ENCODE data around the gene THSD7A. TPM values are rescaled to one million over a fixed set of nuclear protein-coding genes. Genes with fewer than 3 reads are reported as not detected.

The THSD7A gene
- total and polyA plus RNA-seq, 9 of the 15 experiments (the other 6 are each of a cell fraction or from before 2014, with no cell fraction given) = 0.01 to 0.02 TPM; not detected in 7

DNA sequence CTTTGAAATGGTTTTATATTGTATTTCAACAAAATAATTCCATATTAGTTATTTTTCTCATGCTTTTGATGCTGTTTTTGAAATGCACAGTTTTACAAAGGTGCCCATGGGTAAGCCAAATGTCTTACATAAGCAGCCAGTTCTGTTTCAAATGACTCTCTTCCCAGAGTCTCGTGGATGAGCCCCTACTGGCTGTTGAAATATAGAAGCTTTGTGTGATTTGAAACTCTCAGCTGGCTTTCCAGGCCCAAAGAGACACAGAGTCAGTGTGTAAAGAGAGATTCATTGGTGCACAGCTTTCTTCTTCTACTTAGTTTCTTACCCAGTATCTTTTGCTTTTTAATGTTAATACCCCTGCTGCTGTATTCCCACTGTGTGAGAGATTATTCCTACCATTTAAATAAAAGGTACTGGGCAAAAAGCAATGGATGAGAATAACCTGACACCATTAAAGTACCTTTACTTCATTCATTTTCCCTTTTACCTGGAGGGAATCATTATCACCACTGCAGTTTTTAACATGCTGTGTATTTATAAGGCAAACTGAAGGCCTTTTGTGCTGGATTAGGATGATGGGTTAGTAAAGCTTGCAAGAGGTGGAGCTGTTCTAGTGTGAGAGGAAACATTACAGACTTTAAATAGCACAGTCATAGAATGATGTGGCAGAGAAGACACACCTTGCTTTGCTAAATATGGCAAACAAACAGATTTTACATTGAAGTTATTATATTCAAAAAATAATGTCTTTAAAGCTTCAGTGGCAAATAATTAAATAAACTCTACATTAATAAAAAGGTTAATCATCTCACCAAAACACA is 415.1 kb downstream of the THSD7A start:
- 0% methylated on average over 1 of the region's 1 CpG for WGBS (ENCODE audit: insufficient coverage, low coverage, missing lambda C conversion rate)
- no peaks in the 10 kb centered on the region for H3K79me2 ChIP-seq (ENCODE audit: control insufficient read depth, insufficient read depth, low read length)
- H4K20me1 ChIP-seq (replicated peaks; ENCODE audit: control insufficient read depth, insufficient read depth, low read length) = no peaks in the 10 kb centered on the region
- H3K4me2 ChIP-seq (ENCODE audit: insufficient read depth, low read length) = no peak overlapping the region
- ATAC-seq (no peak), DNase-seq (ENCODE audit: extremely low read depth in 1 of 4, low spot score in 3 of 4) (no peak), FAIRE-seq (no peak)
- no peak overlapping the region for H3K27ac ChIP-seq (ENCODE audit: extremely low read depth, low read depth, low read length)
- no peak overlapping the region for H3K4me3 ChIP-seq
- POLR2A ChIA-PET = no interaction called here
- CTCF ChIA-PET (ENCODE audit: low intra/inter-chr PET ratio) = no interaction called here
- in situ Hi-C loops (cut with MboI) = loop anchor here (25.0 kb wide), 1 partner anchor 1070 kb away; no protein-coding TSS in a partner anchor
- no peaks in the 10 kb centered on the region for H3K9me1 ChIP-seq (ENCODE audit: control insufficient read depth, insufficient read depth, low read length)
- BruUV-seq (replicated peaks) = no TSS peak
- no peak overlapping the region for H3K9ac ChIP-seq (ENCODE audit: insufficient read depth in 1 of 2, low read depth in 2 of 2, low read length in 2 of 2)
- no peak overlapping the region for H2AFZ ChIP-seq (ENCODE audit: low read depth, low read length)
- intact Hi-C loops (cut with micrococcal nuclease) = no loop called here
- no peaks in the 10 kb centered on the region for H3K27me3 ChIP-seq (ENCODE audit: control insufficient read depth in 2 of 2, insufficient read depth in 2 of 2, low read length in 2 of 2)
- no peaks in the 10 kb centered on the region for H3K9me3 ChIP-seq (replicated peaks; ENCODE audit: control insufficient read depth, insufficient read depth, low read depth, low read length)
- H3K4me1 ChIP-seq (replicated peaks in 1 of 2; ENCODE audit: control insufficient read depth in 2 of 2, insufficient read depth in 2 of 2, low read length in 2 of 2) = no peaks in the 10 kb centered on the region
- H3K36me3 ChIP-seq (ENCODE audit: control insufficient read depth, insufficient read depth, low read length) = no peaks in the 10 kb centered on the region
- TF ChIP-seq CCNT2 (IDR thresholded peaks at IDR 0.05; ENCODE audit: borderline replicate concordance, extremely low read depth, insufficient read length, low read depth, low read length) = no peak
- TF ChIP-seq, protein P1, sequence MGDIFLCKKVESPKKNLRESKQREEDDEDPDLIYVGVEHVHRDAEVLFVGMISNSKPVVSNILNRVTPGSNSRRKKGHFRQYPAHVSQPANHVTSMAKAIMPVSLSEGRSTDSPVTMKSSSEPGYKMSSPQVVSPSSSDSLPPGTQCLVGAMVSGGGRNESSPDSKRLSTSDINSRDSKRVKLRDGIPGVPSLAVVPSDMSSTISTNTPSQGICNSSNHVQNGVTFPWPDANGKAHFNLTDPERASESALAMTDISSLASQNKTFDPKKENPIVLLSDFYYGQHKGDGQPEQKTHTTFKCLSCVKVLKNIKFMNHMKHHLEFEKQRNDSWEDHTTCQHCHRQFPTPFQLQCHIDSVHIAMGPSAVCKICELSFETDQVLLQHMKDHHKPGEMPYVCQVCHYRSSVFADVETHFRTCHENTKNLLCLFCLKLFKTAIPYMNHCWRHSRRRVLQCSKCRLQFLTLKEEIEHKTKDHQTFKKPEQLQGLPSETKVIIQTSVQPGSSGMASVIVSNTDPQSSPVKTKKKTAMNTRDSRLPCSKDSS (IDR thresholded peaks at IDR 0.05; ENCODE audit: low read depth, partially characterized antibody) = no peak
- TF ChIP-seq, protein P2, sequence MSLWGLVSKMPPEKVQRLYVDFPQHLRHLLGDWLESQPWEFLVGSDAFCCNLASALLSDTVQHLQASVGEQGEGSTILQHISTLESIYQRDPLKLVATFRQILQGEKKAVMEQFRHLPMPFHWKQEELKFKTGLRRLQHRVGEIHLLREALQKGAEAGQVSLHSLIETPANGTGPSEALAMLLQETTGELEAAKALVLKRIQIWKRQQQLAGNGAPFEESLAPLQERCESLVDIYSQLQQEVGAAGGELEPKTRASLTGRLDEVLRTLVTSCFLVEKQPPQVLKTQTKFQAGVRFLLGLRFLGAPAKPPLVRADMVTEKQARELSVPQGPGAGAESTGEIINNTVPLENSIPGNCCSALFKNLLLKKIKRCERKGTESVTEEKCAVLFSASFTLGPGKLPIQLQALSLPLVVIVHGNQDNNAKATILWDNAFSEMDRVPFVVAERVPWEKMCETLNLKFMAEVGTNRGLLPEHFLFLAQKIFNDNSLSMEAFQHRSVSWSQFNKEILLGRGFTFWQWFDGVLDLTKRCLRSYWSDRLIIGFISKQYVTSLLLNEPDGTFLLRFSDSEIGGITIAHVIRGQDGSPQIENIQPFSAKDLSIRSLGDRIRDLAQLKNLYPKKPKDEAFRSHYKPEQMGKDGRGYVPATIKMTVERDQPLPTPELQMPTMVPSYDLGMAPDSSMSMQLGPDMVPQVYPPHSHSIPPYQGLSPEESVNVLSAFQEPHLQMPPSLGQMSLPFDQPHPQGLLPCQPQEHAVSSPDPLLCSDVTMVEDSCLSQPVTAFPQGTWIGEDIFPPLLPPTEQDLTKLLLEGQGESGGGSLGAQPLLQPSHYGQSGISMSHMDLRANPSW (CRISPR knock-in tag; IDR thresholded peaks at IDR 0.05) = no peak
- TF ChIP-seq ZNF586 (CRISPR knock-in tag; conservative IDR thresholded peaks at IDR 0.05) = no peak
- no peak for TF ChIP-seq ELF1 (tag; IDR thresholded peaks at IDR 0.05)
- TF ChIP-seq, protein P3, sequence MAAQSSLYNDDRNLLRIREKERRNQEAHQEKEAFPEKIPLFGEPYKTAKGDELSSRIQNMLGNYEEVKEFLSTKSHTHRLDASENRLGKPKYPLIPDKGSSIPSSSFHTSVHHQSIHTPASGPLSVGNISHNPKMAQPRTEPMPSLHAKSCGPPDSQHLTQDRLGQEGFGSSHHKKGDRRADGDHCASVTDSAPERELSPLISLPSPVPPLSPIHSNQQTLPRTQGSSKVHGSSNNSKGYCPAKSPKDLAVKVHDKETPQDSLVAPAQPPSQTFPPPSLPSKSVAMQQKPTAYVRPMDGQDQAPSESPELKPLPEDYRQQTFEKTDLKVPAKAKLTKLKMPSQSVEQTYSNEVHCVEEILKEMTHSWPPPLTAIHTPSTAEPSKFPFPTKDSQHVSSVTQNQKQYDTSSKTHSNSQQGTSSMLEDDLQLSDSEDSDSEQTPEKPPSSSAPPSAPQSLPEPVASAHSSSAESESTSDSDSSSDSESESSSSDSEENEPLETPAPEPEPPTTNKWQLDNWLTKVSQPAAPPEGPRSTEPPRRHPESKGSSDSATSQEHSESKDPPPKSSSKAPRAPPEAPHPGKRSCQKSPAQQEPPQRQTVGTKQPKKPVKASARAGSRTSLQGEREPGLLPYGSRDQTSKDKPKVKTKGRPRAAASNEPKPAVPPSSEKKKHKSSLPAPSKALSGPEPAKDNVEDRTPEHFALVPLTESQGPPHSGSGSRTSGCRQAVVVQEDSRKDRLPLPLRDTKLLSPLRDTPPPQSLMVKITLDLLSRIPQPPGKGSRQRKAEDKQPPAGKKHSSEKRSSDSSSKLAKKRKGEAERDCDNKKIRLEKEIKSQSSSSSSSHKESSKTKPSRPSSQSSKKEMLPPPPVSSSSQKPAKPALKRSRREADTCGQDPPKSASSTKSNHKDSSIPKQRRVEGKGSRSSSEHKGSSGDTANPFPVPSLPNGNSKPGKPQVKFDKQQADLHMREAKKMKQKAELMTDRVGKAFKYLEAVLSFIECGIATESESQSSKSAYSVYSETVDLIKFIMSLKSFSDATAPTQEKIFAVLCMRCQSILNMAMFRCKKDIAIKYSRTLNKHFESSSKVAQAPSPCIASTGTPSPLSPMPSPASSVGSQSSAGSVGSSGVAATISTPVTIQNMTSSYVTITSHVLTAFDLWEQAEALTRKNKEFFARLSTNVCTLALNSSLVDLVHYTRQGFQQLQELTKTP (IDR thresholded peaks at IDR 0.05; ENCODE audit: low read depth in 1 of 2, partially characterized antibody in 2 of 2) = no peak
- TF ChIP-seq, protein P4, sequence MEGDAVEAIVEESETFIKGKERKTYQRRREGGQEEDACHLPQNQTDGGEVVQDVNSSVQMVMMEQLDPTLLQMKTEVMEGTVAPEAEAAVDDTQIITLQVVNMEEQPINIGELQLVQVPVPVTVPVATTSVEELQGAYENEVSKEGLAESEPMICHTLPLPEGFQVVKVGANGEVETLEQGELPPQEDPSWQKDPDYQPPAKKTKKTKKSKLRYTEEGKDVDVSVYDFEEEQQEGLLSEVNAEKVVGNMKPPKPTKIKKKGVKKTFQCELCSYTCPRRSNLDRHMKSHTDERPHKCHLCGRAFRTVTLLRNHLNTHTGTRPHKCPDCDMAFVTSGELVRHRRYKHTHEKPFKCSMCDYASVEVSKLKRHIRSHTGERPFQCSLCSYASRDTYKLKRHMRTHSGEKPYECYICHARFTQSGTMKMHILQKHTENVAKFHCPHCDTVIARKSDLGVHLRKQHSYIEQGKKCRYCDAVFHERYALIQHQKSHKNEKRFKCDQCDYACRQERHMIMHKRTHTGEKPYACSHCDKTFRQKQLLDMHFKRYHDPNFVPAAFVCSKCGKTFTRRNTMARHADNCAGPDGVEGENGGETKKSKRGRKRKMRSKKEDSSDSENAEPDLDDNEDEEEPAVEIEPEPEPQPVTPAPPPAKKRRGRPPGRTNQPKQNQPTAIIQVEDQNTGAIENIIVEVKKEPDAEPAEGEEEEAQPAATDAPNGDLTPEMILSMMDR (IDR thresholded peaks at IDR 0.05 in 2 of 3, conservative IDR thresholded peaks at IDR 0.05 in 1 of 3; ENCODE audit: insufficient read depth in 2 of 3, low read depth in 1 of 3, low read length in 3 of 3) = no peak
- TF ChIP-seq NCOA1 (IDR thresholded peaks at IDR 0.05; ENCODE audit: low read depth) = no peak
- no peak for TF ChIP-seq FOXA3 (CRISPR knock-in tag; conservative IDR thresholded peaks at IDR 0.05 in 1 of 2, IDR thresholded peaks at IDR 0.05 in 1 of 2)
